Neural progenitor cell (in vitro differentiated cells): ENCODE measurements around the gene TENM3. TPM values are rescaled to one million over a fixed set of nuclear protein-coding genes. Genes with fewer than 3 reads are reported as not detected.
A peak's percentile ranks its signal among the peaks of the same experiment; 100 is the strongest.
"Not testable (repeated sequence)": the region's sequence is repeated elsewhere in the genome, so short reads cannot be mapped to it uniquely, and the experiment has no call there.

Source experiments
- DNase-seq: peaks from one replicate; pipeline ENCODE4 v3.0.0-alpha.2; 2016; ENCODE audit warnings: low spot score
- H2AFZ ChIP-seq: fragments of 200-600 bp; sonication (generic); replicated peaks from 2 replicates; pipeline ENCODE4 v1.6.1; 2016; ENCODE audit warnings: antibody characterized with exemption
- H3F3A ChIP-seq: fragments of 200-600 bp; sonication (generic); 2 replicates; pipeline ENCODE4 v1.6.1; 2016; ENCODE audit warnings: antibody characterized with exemption, low read depth
- H3K27ac ChIP-seq: fragments of 200-600 bp; sonication (generic); 2 replicates; pipeline ENCODE4 v1.5.1; 2016; ENCODE audit warnings: mild to moderate bottlenecking
- H3K27me3 ChIP-seq: fragments of 200-600 bp; sonication (generic); 2 replicates; pipeline ENCODE4 v1.6.1; 2016; ENCODE audit warnings: mild to moderate bottlenecking, moderate library complexity
- H3K36me3 ChIP-seq: fragments of 200-600 bp; sonication (generic); 2 replicates; pipeline ENCODE4 v1.5.1; 2016
- H3K4me1 ChIP-seq: fragments of 200-600 bp; sonication (generic); 2 replicates; pipeline ENCODE4 v1.6.1; 2016; ENCODE audit warnings: mixed run types
- H3K4me2 ChIP-seq: fragments of 200-600 bp; sonication (generic); 2 replicates; pipeline ENCODE4 v1.6.1; 2016
- H3K4me3 ChIP-seq: fragments of 200-600 bp; sonication (generic); 2 replicates; pipeline ENCODE4 v1.5.1; 2016
- H3K79me2 ChIP-seq: fragments of 200-600 bp; sonication (generic); 2 replicates; pipeline ENCODE4 v1.6.1; 2016; ENCODE audit warnings: low read depth
- H3K9ac ChIP-seq: fragments of 200-600 bp; sonication (generic); 2 replicates; pipeline ENCODE4 v1.6.1; 2016
- H3K9me3 ChIP-seq: fragments of 200-600 bp; sonication (generic); 2 replicates; pipeline ENCODE4 v1.5.1; 2016; ENCODE audit warnings: low read depth
- H4K20me1 ChIP-seq: fragments of 200-600 bp; sonication (generic); 2 replicates; pipeline ENCODE4 v1.6.1; 2016; ENCODE audit warnings: low read depth
- H3K27ac Mint-ChIP-seq: 3 replicates; pipeline ENCODE4 v1.8.0; 2021; ENCODE audit warnings: mixed read lengths
- H3K27me3 Mint-ChIP-seq: 2 replicates; pipeline ENCODE4 v1.8.0; 2022; ENCODE audit warnings: low read depth, mild to moderate bottlenecking, inconsistent platforms, moderate library complexity, mixed read lengths; ENCODE audit not compliant: insufficient read depth
- H3K36me3 Mint-ChIP-seq: 3 replicates; pipeline ENCODE4 v1.8.0; 2021; ENCODE audit warnings: mixed read lengths
- H3K4me1 Mint-ChIP-seq: 3 replicates; pipeline ENCODE4 v1.8.0; 2021; ENCODE audit warnings: mixed read lengths
- H3K4me3 Mint-ChIP-seq: 3 replicates; pipeline ENCODE4 v1.8.0; 2021; ENCODE audit warnings: mild to moderate bottlenecking, moderate library complexity, mixed read lengths
- H3K9me3 Mint-ChIP-seq: 3 replicates; pipeline ENCODE4 v1.8.0; 2020; ENCODE audit warnings: mixed read lengths
- EZH2 ChIP-seq: fragments of 200-600 bp; sonication (generic); IDR thresholded peaks from 2 replicates; pipeline ENCODE4 v1.6.1; 2017; ENCODE audit warnings: antibody characterized with exemption, mild to moderate bottlenecking, moderate library complexity
- EZH2phosphoT487 ChIP-seq: fragments of 200-600 bp; sonication (generic); IDR thresholded peaks from 2 replicates; pipeline ENCODE4 v1.6.1; 2017; ENCODE audit warnings: antibody characterized with exemption
- total RNA-seq: library from RNA; depleted of rRNA; stranded (reverse); fragments of >200 nt; gene quantifications from 2 replicates; pipeline ENCODE4 v1.2.3, GENCODE V29; 2015; ENCODE audit warnings: low replicate concordance
- TF ChIP-seq, protein P1 (sequence below): fragments of 200-600 bp; sonication (generic); IDR thresholded peaks from 2 replicates; pipeline ENCODE4 v1.5.1; 2017; ENCODE audit warnings: antibody characterized with exemption, mild to moderate bottlenecking

TENM3 gene
- total RNA-seq, 1 donor from 2014 or later, result 78.7 TPM

DNA sequence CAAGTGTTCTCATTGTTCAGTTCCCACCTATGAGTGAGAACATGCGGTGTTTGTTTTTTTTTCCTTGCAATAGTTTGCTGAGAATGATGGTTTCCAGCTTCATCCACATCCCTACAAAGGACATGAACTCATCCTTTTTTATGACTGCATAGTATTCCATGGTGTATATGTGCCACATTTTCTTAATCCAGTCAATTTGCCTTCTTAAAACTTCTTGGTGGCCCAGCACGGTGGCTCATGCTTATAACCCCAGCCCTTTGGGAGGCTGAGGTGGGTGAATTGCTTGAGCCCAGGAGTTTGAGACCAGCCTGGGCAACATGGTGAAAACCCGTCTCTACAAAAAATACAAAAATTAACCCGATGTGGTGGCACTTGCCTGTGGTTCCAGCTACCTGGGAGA is 942 bp upstream of the TENM3 start:
- peaks cover 43% of the 10 kb centered on the region for H3K4me1 ChIP-seq
- H3K9ac ChIP-seq, H3K4me3 Mint-ChIP-seq, H3K27me3 Mint-ChIP-seq, H3K4me3 ChIP-seq, H3K79me2 ChIP-seq, H4K20me1 ChIP-seq, H3K27me3 ChIP-seq, H3K4me2 ChIP-seq, H3K27ac Mint-ChIP-seq, H3K27ac ChIP-seq, H3K9me3 ChIP-seq, H3K36me3 ChIP-seq, H2AFZ ChIP-seq, DNase-seq: not testable (repeated sequence)
- Mint-ChIP-seq H3K4me1 (peaks cover 58% of the 10 kb centered on the region), H3K9me3 (peaks cover 13% of the 10 kb centered on the region), H3K36me3 (peaks cover 36% of the 10 kb centered on the region)
- peaks cover 34% of the 10 kb centered on the region for H3F3A ChIP-seq

GRCh38 chr4:182242787-182243186 is 415 bp upstream of the TENM3 start:
- peaks cover 33% of the 10 kb centered on the region for H3F3A ChIP-seq
- TF ChIP-seq EZH2, result no peak
- TF ChIP-seq, protein P1, sequence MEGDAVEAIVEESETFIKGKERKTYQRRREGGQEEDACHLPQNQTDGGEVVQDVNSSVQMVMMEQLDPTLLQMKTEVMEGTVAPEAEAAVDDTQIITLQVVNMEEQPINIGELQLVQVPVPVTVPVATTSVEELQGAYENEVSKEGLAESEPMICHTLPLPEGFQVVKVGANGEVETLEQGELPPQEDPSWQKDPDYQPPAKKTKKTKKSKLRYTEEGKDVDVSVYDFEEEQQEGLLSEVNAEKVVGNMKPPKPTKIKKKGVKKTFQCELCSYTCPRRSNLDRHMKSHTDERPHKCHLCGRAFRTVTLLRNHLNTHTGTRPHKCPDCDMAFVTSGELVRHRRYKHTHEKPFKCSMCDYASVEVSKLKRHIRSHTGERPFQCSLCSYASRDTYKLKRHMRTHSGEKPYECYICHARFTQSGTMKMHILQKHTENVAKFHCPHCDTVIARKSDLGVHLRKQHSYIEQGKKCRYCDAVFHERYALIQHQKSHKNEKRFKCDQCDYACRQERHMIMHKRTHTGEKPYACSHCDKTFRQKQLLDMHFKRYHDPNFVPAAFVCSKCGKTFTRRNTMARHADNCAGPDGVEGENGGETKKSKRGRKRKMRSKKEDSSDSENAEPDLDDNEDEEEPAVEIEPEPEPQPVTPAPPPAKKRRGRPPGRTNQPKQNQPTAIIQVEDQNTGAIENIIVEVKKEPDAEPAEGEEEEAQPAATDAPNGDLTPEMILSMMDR, result no peak
- TF ChIP-seq EZH2phosphoT487, result no peak
- H3K4me2 ChIP-seq, result no peak overlapping the region
- no peak overlapping the region for H3K4me3 Mint-ChIP-seq
- no peaks in the 10 kb centered on the region for H3K9me3 ChIP-seq
- peaks cover 13% of the 10 kb centered on the region for H3K9me3 Mint-ChIP-seq
- H3K4me3 ChIP-seq, result no peak overlapping the region
- no peaks in the 10 kb centered on the region for H4K20me1 ChIP-seq
- no peak overlapping the region for H3K27ac Mint-ChIP-seq
- H2AFZ ChIP-seq, result no peak overlapping the region
- peaks cover 36% of the 10 kb centered on the region for H3K36me3 Mint-ChIP-seq
- no peaks in the 10 kb centered on the region for H3K27me3 ChIP-seq
- no peak overlapping the region for H3K27ac ChIP-seq
- no peak for DNase-seq
- peaks cover 58% of the 10 kb centered on the region for H3K4me1 Mint-ChIP-seq
- H3K4me1 ChIP-seq, result peaks cover 43% of the 10 kb centered on the region
- H3K79me2 ChIP-seq, result peaks cover 4% of the 10 kb centered on the region
- H3K9ac ChIP-seq, result no peak overlapping the region
- peaks cover 8% of the 10 kb centered on the region for H3K27me3 Mint-ChIP-seq
- no peaks in the 10 kb centered on the region for H3K36me3 ChIP-seq

GRCh38 chr4:182245041-182245440 is 1.8 kb downstream of the TENM3 start:
- no peaks in the 10 kb centered on the region for H4K20me1 ChIP-seq
- peak; percentile 55 for DNase-seq
- peak overlapping the region; percentile 76 for H3K27ac ChIP-seq
- TF ChIP-seq, protein P1, result no peak
- TF ChIP-seq EZH2 (no peak), EZH2phosphoT487 (no peak)
- no peak overlapping the region for H3K9ac ChIP-seq
- H3K4me1 ChIP-seq, result peaks cover 28% of the 10 kb centered on the region
- Mint-ChIP-seq H3K4me3 (no peak overlapping the region), H3K9me3 (peaks cover 20% of the 10 kb centered on the region), H3K27ac (no peak overlapping the region), H3K36me3 (peaks cover 45% of the 10 kb centered on the region), H3K27me3 (peaks cover 7% of the 10 kb centered on the region), H3K4me1 (peaks cover 39% of the 10 kb centered on the region)
- H3K4me2 ChIP-seq, result peak overlapping the region; percentile 28
- H3K9me3 ChIP-seq, result no peaks in the 10 kb centered on the region
- peaks cover 22% of the 10 kb centered on the region for H3F3A ChIP-seq
- peaks cover 12% of the 10 kb centered on the region for H3K79me2 ChIP-seq
- H3K4me3 ChIP-seq, result no peak overlapping the region
- no peak overlapping the region for H2AFZ ChIP-seq
- H3K36me3 ChIP-seq, result no peaks in the 10 kb centered on the region
- H3K27me3 ChIP-seq, result no peaks in the 10 kb centered on the region

- Histone ChIP-seq H3K9ac (no peak overlapping the region), H4K20me1 (no peaks in the 10 kb centered on the region), H3K27ac (peak overlapping the region; percentile 76), H3K79me2 (peaks cover 12% of the 10 kb centered on the region), H3K27me3 (no peaks in the 10 kb centered on the region), H3F3A (peaks cover 22% of the 10 kb centered on the region), H3K4me1 (peaks cover 24% of the 10 kb centered on the region), H2AFZ (no peak overlapping the region), H3K4me2 (peak overlapping the region; percentile 28), H3K36me3 (no peaks in the 10 kb centered on the region), H3K4me3 (no peak overlapping the region), H3K9me3 (no peaks in the 10 kb centered on the region)
- Mint-ChIP-seq H3K27me3 (peaks cover 7% of the 10 kb centered on the region), H3K9me3 (peaks cover 24% of the 10 kb centered on the region), H3K4me1 (peaks cover 32% of the 10 kb centered on the region), H3K36me3 (peaks cover 47% of the 10 kb centered on the region), H3K4me3 (no peak overlapping the region), H3K27ac (no peak overlapping the region)
- peak; percentile 29 for DNase-seq
- TF ChIP-seq, protein P1, result no peak
- TF ChIP-seq EZH2 (no peak), EZH2phosphoT487 (no peak)
These were observed 2.5 kb downstream of the TENM3 start for GRCh38 chr4:182245541-182246215.
